ENCODE data around the gene PRKCE. TPM values are rescaled to one million over a fixed set of nuclear protein-coding genes. Genes with fewer than 3 reads are reported as not detected.
A peak's percentile ranks its signal among the peaks of the same experiment; 100 is the strongest.

The PRKCE gene
- total RNA-seq, 2 experiments from 2014 or later: 15.4 to 16.2 TPM

DNA sequence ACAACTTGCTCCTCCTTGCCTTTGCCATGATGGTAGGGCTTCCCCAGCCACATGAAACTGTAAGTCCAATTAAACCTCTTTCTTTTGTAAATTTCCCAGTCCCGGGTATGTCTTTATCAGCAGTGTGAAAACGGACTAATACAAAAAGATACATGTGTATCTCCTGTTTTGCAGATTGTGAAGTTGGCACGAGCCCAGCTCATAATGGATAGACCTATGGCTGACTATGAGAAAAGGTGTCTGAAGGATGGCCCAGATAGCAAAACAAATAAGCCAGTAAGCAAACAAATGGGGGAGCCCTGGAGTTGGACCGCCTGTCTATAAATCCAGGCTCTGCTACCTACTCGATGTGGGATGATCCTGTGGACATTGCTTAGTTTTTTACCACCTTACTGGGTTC, 15.5 kb upstream of the PRKCE start:
- Mint-ChIP-seq H3K9me3 (ENCODE audit: insufficient read depth) (no peaks in the 10 kb centered on the region), H3K27me3 (ENCODE audit: low read depth) (peaks cover 33% of the 10 kb centered on the region), H3K4me1 (ENCODE audit: low read depth) (peaks cover 13% of the 10 kb centered on the region), H3K4me3 (no peak overlapping the region), H3K36me3 (ENCODE audit: low read depth) (no peaks in the 10 kb centered on the region), H3K27ac (no peak overlapping the region)
- no peak for DNase-seq
- ChIA-PET POLR2A (interaction anchor here (0.7 kb wide), 1 partner anchor 16 kb away, joined by 3 read pairs; no protein-coding TSS in a partner anchor), CTCF (no interaction called here)
- ATAC-seq: no peak

DNA sequence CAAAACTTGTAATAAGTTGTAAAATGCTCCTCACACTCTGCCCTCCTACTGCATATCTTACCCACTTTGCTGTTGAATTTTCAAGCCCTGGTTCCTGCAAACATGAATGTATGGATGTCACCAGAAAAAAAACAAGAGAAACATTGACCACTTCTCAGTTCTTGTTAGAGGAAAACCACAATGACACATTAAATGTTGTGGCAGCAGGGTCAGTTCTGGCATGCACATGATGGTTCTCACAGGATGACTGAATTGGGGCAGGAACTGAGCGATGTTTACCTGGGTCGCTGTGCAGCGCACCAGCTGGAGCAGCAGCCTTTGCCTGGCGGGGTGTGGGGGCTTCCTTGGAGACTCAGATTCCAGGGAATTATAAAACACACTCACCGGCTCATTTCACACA, 14.0 kb upstream of the PRKCE start:
- POLR2A ChIA-PET: no interaction called here
- no peak overlapping the region for H3K4me3 Mint-ChIP-seq
- CTCF ChIA-PET: interaction anchor here (1.8 kb wide), 1 partner anchor 12 kb away, joined by 5 read pairs; no protein-coding TSS in a partner anchor
- H3K27me3 Mint-ChIP-seq (ENCODE audit: low read depth): peaks cover 33% of the 10 kb centered on the region
- peak; percentile 49 for ATAC-seq
- H3K4me1 Mint-ChIP-seq (ENCODE audit: low read depth): peaks cover 16% of the 10 kb centered on the region
- no peaks in the 10 kb centered on the region for H3K9me3 Mint-ChIP-seq (ENCODE audit: insufficient read depth)
- DNase-seq: no peak
- no peaks in the 10 kb centered on the region for H3K36me3 Mint-ChIP-seq (ENCODE audit: low read depth)
- H3K27ac Mint-ChIP-seq: no peak overlapping the region

DNA sequence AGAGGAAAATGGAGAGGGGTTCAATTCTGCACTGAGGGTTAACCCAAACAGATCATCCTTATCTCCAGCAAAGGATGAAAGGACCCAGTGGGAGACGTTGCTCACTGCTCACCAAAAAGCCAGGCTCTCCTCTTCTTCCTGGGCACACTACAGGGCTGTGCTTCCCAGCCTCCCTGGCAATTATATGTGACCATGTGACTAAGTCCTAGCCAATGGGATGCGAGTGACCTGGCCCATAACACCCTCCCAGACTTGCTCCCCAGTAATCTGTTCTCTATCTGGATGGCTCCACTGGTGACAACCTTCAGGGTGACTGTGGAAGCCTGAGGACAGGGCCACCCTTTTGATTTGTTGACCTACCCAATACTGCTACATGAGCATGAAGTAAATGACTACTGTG, 10.9 kb upstream of the PRKCE start:
- H3K27ac Mint-ChIP-seq: no peak overlapping the region
- H3K27me3 Mint-ChIP-seq (ENCODE audit: low read depth): peaks cover 29% of the 10 kb centered on the region
- no peaks in the 10 kb centered on the region for H3K36me3 Mint-ChIP-seq (ENCODE audit: low read depth)
- no peak for ATAC-seq
- ChIA-PET CTCF (no interaction called here), POLR2A (interaction anchor here (2.8 kb wide), 1 partner anchor 9 kb away, joined by 10 read pairs; no protein-coding TSS in a partner anchor)
- H3K4me3 Mint-ChIP-seq: no peak overlapping the region
- H3K9me3 Mint-ChIP-seq (ENCODE audit: insufficient read depth): no peaks in the 10 kb centered on the region
- peaks cover 20% of the 10 kb centered on the region for H3K4me1 Mint-ChIP-seq (ENCODE audit: low read depth)
- DNase-seq: no peak

DNA sequence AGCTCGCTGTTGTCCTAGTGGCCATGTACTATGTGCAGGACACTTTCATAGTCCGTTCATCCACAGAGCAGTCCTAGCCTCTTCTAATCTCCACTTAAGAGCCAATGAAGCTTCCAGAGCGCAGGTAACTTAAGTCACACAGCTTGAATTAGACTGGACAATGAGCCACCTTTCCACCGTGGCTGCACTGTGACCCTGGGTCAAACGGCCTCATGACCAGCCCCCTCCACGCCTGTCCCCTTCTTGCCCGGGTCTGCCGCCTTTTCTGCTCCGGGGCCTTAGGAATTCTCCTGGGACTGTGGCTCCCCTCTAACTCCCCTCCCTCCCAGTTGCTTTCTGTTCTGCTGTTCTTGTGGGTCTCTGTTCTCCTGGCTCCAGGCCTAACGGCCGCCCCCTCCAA, 8.4 kb upstream of the PRKCE start:
- Mint-ChIP-seq H3K27ac (no peak overlapping the region), H3K36me3 (ENCODE audit: low read depth) (no peaks in the 10 kb centered on the region), H3K4me3 (peak overlapping the region; percentile 62), H3K27me3 (ENCODE audit: low read depth) (peaks cover 28% of the 10 kb centered on the region), H3K9me3 (ENCODE audit: insufficient read depth) (no peaks in the 10 kb centered on the region), H3K4me1 (ENCODE audit: low read depth) (peaks cover 17% of the 10 kb centered on the region)
- DNase-seq (no peak), ATAC-seq (peak; percentile 18)
- ChIA-PET POLR2A (no interaction called here), CTCF (interaction anchor here (0.7 to 2.5 kb wide), 8 partner anchors 9 to 308 kb away, joined by 3 to 16 read pairs (median 6); partner anchors contain the start of genes PRKCE and SRBD1)

DNA sequence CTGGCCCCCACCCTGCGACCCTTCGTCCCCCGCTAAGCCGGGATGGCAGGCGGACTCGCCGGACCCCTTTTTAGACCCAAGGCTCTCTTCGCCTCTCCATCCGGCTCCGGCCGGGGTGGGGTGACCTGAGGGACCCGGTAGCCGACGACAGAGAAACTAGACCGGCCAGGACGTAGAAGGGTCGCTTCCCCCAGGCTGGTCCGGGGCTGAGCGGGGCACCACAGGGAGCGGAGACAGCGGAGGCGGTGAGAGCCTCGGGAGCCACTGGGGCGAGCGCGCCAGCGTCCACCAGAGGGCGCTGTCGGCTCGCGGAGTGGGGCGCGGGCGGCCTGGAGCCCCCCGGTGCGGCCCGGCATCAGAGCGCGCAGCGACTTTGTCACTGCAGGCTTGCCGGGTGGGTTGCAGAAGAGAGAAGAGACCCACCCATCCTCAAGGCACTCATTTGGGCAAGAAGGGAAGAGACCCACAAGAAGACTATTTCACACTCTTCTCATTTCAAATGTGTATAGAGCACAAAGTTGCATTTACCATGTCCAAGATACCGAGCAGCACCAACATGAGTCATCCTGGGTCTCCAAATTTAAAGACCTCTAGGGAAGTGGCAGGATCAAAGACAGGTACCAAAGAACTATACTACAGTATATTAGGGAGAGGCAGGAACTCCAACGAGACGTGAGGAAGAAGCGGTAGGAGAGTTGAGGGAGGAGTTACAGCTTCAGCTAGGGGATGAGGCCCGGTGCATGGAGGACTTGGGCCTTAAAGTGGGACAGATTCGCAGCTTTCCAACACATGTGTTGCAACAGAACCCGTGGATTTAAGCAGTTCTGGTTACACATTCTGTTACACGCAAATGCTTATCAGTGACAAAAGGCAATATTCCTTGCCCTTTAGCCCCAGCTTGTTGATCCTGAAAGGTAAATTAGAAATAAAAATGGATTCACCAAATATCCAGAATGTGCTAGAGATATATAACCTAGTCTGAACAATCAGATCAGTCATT, 7.6 kb upstream of the PRKCE start:
- no peaks in the 10 kb centered on the region for H3K36me3 Mint-ChIP-seq (ENCODE audit: low read depth)
- ATAC-seq: peak; percentile 99
- ChIA-PET CTCF (interaction anchor here (0.6 to 2.5 kb wide), 15 partner anchors 8 to 315 kb away, joined by 3 to 16 read pairs (median 3); partner anchors contain the start of gene PRKCE), POLR2A (no interaction called here)
- H3K27me3 Mint-ChIP-seq (ENCODE audit: low read depth): peaks cover 25% of the 10 kb centered on the region
- no peak overlapping the region for H3K27ac Mint-ChIP-seq
- no peaks in the 10 kb centered on the region for H3K9me3 Mint-ChIP-seq (ENCODE audit: insufficient read depth)
- H3K4me1 Mint-ChIP-seq (ENCODE audit: low read depth): peaks cover 17% of the 10 kb centered on the region
- peak overlapping the region; percentile 62 for H3K4me3 Mint-ChIP-seq
- DNase-seq: peak; percentile 68

DNA sequence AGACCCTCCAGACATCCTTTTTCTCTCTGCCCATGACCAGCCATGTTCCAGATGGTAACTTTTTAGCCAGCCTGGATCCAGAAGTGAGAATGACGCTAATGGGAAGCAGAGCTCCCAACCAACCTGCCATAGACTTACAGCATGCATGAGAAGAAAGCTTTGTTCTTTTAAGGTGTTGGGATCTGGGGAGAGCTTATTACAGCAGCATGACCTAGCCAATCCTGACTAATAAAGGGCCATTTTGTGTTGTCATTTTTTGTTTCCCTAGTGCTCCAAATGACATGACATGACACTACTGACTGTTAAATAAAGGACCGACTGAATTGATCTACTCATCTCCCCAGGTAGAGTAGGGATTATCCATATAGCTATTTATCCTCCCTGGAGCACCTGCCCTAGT, 5.2 kb upstream of the PRKCE start:
- Mint-ChIP-seq H3K27me3 (ENCODE audit: low read depth) (peaks cover 19% of the 10 kb centered on the region), H3K9me3 (ENCODE audit: insufficient read depth) (no peaks in the 10 kb centered on the region), H3K4me3 (no peak overlapping the region), H3K27ac (no peak overlapping the region), H3K4me1 (ENCODE audit: low read depth) (peaks cover 15% of the 10 kb centered on the region), H3K36me3 (ENCODE audit: low read depth) (peaks cover 2% of the 10 kb centered on the region)
- ChIA-PET POLR2A (no interaction called here), CTCF (interaction anchor here (0.6 to 6.0 kb wide), 6 partner anchors 8 to 289 kb away, joined by 3 to 60 read pairs (median 3); no protein-coding TSS in a partner anchor)
- DNase-seq: no peak
- ATAC-seq: no peak

DNA sequence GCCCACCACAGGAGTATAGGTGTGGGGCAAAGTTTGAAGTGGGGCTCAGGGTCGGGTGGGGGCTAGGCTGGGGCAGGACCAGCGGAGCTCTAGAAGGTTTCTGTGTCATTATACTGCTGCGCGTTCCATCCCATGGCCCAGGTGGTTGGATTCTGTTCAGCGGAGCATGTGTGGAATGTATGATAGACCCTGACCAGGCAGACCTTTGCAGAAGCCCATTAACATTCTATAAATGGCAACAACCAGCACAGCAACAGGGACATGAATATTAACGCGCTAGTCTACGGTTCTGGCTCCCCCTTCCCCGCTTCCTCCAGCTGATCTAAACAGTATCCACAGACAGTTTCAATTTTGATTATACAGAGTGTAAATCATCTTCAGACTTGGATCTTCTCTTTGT, 4.1 kb upstream of the PRKCE start:
- ChIA-PET CTCF (interaction anchor here (1.1 to 6.0 kb wide), 4 partner anchors 9 to 288 kb away, joined by 3 to 60 read pairs (median 10); no protein-coding TSS in a partner anchor), POLR2A (no interaction called here)
- Mint-ChIP-seq H3K27me3 (ENCODE audit: low read depth) (peaks cover 12% of the 10 kb centered on the region), H3K4me1 (ENCODE audit: low read depth) (peaks cover 19% of the 10 kb centered on the region), H3K4me3 (no peak overlapping the region), H3K36me3 (ENCODE audit: low read depth) (peaks cover 2% of the 10 kb centered on the region), H3K9me3 (ENCODE audit: insufficient read depth) (no peaks in the 10 kb centered on the region), H3K27ac (no peak overlapping the region)
- DNase-seq (no peak), ATAC-seq (no peak)

DNA sequence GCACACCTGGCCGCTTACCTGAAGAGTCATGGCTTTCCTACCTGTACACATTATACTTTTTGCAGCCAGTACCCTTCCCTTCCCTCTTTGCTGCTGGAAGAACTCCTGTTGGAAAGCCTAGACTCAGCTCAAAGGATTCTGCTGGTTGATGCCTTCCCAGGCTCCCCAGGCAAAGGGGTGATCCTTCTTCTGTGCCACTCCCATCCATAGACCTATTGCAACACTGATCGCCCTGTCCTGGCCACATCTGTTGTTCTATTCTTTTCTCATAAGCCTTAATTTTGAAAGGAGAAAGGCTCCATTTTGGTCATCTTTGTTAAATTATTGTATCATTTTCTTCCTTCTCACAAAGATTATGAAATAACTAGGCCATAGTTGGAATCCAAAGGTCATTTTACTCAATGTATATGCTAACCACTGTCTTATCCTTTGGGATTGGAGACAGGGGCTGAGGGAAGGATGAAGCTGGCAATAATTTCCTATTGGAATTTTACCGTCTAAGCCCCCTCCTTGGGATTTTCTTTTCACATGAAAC, 3.4 kb upstream of the PRKCE start:
- no peak overlapping the region for H3K27ac Mint-ChIP-seq
- H3K4me1 Mint-ChIP-seq (ENCODE audit: low read depth): peaks cover 26% of the 10 kb centered on the region
- peaks cover 13% of the 10 kb centered on the region for H3K27me3 Mint-ChIP-seq (ENCODE audit: low read depth)
- H3K9me3 Mint-ChIP-seq (ENCODE audit: insufficient read depth): no peaks in the 10 kb centered on the region
- no peak for ATAC-seq
- peaks cover 2% of the 10 kb centered on the region for H3K36me3 Mint-ChIP-seq (ENCODE audit: low read depth)
- POLR2A ChIA-PET: no interaction called here
- CTCF ChIA-PET: interaction anchor here (3.1 to 6.0 kb wide), 2 partner anchors 132 to 288 kb away, joined by 16 to 60 read pairs; no protein-coding TSS in a partner anchor
- H3K4me3 Mint-ChIP-seq: no peak overlapping the region
- no peak for DNase-seq

DNA sequence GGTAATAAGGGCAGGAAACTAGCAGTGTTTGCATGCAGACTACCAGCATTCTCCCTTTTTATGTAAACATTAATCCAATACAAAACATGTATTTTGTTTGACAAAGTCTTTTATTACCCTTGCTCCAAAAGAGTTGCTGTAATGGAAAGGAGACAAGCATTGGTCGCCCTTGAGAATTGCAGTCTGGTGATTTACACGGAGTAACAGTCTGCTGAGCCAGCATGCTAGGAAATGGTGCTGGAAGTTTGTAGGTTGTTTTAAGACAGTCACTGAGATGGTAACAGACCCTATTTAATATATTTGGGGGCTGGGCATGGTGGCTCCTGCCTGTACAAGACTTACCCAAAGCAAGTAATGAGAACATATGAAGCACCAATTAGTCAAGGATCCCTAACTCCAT, 2.8 kb upstream of the PRKCE start:
- no peaks in the 10 kb centered on the region for H3K9me3 Mint-ChIP-seq (ENCODE audit: insufficient read depth)
- H3K4me1 Mint-ChIP-seq (ENCODE audit: low read depth): peaks cover 29% of the 10 kb centered on the region
- peaks cover 2% of the 10 kb centered on the region for H3K36me3 Mint-ChIP-seq (ENCODE audit: low read depth)
- ChIA-PET POLR2A (no interaction called here), CTCF (interaction anchor here (6.0 kb wide), 1 partner anchor 131 kb away, joined by 60 read pairs; no protein-coding TSS in a partner anchor)
- no peak overlapping the region for H3K27ac Mint-ChIP-seq
- no peak overlapping the region for H3K4me3 Mint-ChIP-seq
- no peak for ATAC-seq
- H3K27me3 Mint-ChIP-seq (ENCODE audit: low read depth): peaks cover 13% of the 10 kb centered on the region
- DNase-seq: no peak

DNA sequence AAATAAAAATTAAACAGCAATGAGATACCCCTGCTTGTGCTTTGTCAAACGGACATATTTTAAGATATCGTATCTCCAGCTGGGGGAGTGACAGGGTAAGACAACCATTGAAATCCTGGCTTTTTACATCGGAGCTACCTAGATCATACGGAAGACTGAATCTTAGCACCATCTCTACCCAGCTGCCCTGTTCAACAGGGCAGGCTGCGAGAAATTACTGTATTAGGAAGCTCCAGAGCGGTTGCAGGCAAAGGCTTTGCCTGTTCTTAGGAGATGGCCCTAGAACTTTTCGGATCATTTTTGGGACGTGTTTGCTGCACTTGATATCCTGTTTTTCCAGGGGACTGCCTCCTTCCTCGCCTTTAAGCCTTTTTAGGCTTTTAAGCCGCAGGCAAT, 2.0 kb upstream of the PRKCE start:
- ChIA-PET CTCF (interaction anchor here (0.8 to 6.0 kb wide), 7 partner anchors 12 to 287 kb away, joined by 3 to 60 read pairs (median 5); no protein-coding TSS in a partner anchor), POLR2A (interaction anchor here (1.2 to 2.0 kb wide), 2 partner anchors 10 to 38 kb away, joined by 3 to 10 read pairs; partner anchors contain the start of gene SRBD1)
- Mint-ChIP-seq H3K36me3 (ENCODE audit: low read depth) (peaks cover 3% of the 10 kb centered on the region), H3K27ac (peak overlapping the region; percentile 51), H3K4me1 (ENCODE audit: low read depth) (peaks cover 30% of the 10 kb centered on the region), H3K4me3 (peak overlapping the region; percentile 92), H3K27me3 (ENCODE audit: low read depth) (peaks cover 11% of the 10 kb centered on the region), H3K9me3 (ENCODE audit: insufficient read depth) (no peaks in the 10 kb centered on the region)
- no peak for DNase-seq
- no peak for ATAC-seq

DNA sequence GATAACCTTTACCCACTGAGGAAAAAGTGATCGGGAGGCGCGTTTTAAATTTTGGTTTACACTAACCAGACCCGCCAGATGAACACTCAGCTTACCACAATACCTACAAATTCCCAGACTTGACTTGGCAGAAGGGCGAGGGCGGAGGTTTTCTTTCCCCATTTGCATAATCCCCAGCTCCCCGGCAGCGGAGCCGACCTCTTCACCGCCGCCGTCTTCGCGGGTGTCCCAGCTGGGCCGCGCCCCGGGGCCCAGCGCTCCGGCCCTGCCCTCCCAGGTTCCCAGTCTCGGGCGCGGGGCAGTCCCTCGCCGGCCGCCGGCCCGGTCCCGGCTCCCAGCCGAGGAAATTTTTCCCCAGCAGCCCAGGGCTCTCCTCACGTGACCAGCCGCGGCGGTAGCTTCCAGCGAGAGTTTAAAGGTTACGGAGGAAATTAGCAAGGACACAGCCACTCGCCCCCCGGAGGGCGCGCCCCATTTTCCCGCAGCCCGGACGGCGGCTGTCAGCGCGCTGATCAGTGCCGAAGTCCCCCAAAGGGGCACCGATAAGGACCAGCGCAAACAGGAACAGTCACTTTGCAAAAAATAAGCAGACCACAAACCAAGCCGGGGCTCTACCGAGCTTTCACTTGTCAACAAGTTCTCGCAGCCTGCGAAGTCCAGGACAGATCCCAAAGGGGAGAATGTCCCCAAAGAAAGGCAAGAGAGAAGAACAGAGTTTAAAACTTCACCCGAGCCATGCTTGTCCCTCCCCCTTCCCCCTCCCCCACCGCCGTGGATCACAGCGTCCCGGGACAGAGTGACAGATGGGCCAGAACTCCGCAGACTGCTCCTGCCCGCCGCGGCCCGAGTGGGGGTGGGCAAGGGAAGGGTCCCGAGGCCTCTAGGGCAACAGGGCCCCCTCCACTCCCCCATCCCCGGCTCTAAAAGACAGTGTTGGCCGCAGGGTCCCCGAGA, 1.3 kb upstream of the PRKCE start:
- ChIA-PET CTCF (interaction anchor here (0.6 to 6.0 kb wide), 12 partner anchors 13 to 579 kb away, joined by 3 to 60 read pairs (median 4); no protein-coding TSS in a partner anchor), POLR2A (interaction anchor here (0.7 to 2.0 kb wide), 5 partner anchors 11 to 184 kb away, joined by 3 to 10 read pairs (median 4); partner anchors contain the start of gene SRBD1)
- Mint-ChIP-seq H3K36me3 (ENCODE audit: low read depth) (peaks cover 4% of the 10 kb centered on the region), H3K27me3 (ENCODE audit: low read depth) (peaks cover 11% of the 10 kb centered on the region), H3K4me1 (ENCODE audit: low read depth) (peaks cover 31% of the 10 kb centered on the region), H3K4me3 (peak overlapping the region; percentile 92), H3K27ac (peak overlapping the region; percentile 81), H3K9me3 (ENCODE audit: insufficient read depth) (no peaks in the 10 kb centered on the region)
- DNase-seq (peak; percentile 65), ATAC-seq (peak; percentile 23)

Data from activated CD8-positive, alpha-beta T cell treated with anti-CD3 and anti-CD28 coated beads, Interleukin-2, amount 10 ng/mL, durations not matched to agents 7 days and 5 days (primary cell).